HepG2 (cell line): ENCODE data around the gene AP2S1. TPM values are rescaled to one million over a fixed set of nuclear protein-coding genes. Genes with fewer than 3 reads are reported as not detected.

Experiments
- AGO1 ChIP-seq: fragments of 200-400 bp; formaldehyde crosslinking; IDR thresholded peaks from 2 replicates; pipeline ENCODE4 v1.6.1; 2017; ENCODE audit warnings: mild to moderate bottlenecking, low read depth, low read length, moderate library complexity; ENCODE audit not compliant: poor library complexity, severe bottlenecking
- AGO2 ChIP-seq: fragments of 200-400 bp; formaldehyde crosslinking; optimal IDR thresholded peaks from 2 replicates; pipeline ENCODE3; 2017; ENCODE audit warnings: mild to moderate bottlenecking, low read depth, low read length, moderate library complexity
- ARID2 ChIP-seq: sonication (generic); formaldehyde crosslinking; IDR thresholded peaks from 2 replicates; pipeline ENCODE4 v1.8.1; 2022; ENCODE audit warnings: mild to moderate bottlenecking, missing genetic modification reagents, borderline replicate concordance
- CEBPG ChIP-seq: IDR thresholded peaks from 2 replicates; pipeline ENCODE4 v1.6.1; 2016
- EHMT2 ChIP-seq: fragments of 200-600 bp; sonication (generic); IDR thresholded peaks from 2 replicates; pipeline ENCODE4 v1.7.0; 2017; ENCODE audit warnings: antibody characterized with exemption, low read depth, low read length, borderline replicate concordance
- HOXD1 ChIP-seq: sonication (generic); formaldehyde crosslinking; IDR thresholded peaks from 2 replicates; pipeline ENCODE4 v1.5.0; 2020; ENCODE audit warnings: missing genetic modification reagents
- JUND ChIP-seq: sonication (generic); formaldehyde crosslinking; IDR thresholded peaks from 2 replicates; pipeline ENCODE4 v1.8.0; 2022; ENCODE audit warnings: mild to moderate bottlenecking, missing genetic modification reagents
- MXI1 ChIP-seq: IDR thresholded peaks from 3 replicates; pipeline ENCODE4 v1.6.1; 2012; ENCODE audit warnings: low read depth, low read length, inconsistent platforms, borderline replicate concordance
- NFIB ChIP-seq: sonication (generic); formaldehyde crosslinking; IDR thresholded peaks from 2 replicates; pipeline ENCODE4 v1.9.0; 2021; ENCODE audit warnings: missing genetic modification reagents, mild to moderate bottlenecking, borderline replicate concordance
- NFIC ChIP-seq: IDR thresholded peaks from 2 replicates; pipeline ENCODE4 v1.6.1; 2012; ENCODE audit warnings: mild to moderate bottlenecking, low read length, inconsistent platforms
- NFRKB ChIP-seq: fragments of 450-650 bp; IDR thresholded peaks from 2 replicates; pipeline ENCODE4 v1.6.1; 2017
- PAF1 ChIP-seq: IDR thresholded peaks from 2 replicates; pipeline ENCODE4 v1.6.1; 2016; ENCODE audit warnings: missing genetic modification reagents, missing compliant biosample characterization
- PLRG1 ChIP-seq: fragments of 450-650 bp; conservative IDR thresholded peaks from 2 replicates; pipeline ENCODE4 v1.6.1; 2016
- PRPF4 ChIP-seq: fragments of 200-400 bp; formaldehyde crosslinking; IDR thresholded peaks from 2 replicates; pipeline ENCODE4 v1.6.1; 2016; ENCODE audit warnings: low read length, low read depth; ENCODE audit not compliant: poor library complexity, severe bottlenecking
- SMAD9 ChIP-seq: sonication (generic); formaldehyde crosslinking; IDR thresholded peaks from 2 replicates; pipeline ENCODE4 v1.5.1; 2020; ENCODE audit warnings: mild to moderate bottlenecking, missing genetic modification reagents
- SOX5 ChIP-seq: IDR thresholded peaks from 2 replicates; pipeline ENCODE4 v1.6.1; 2016; ENCODE audit warnings: borderline replicate concordance
- SRSF1 ChIP-seq: fragments of 200-400 bp; formaldehyde crosslinking; optimal IDR thresholded peaks from 2 replicates; pipeline ENCODE3; 2017; ENCODE audit warnings: mild to moderate bottlenecking, low read depth, low read length, moderate library complexity
- TGIF2 ChIP-seq: IDR thresholded peaks from 2 replicates; pipeline ENCODE4 v1.6.1; 2016; ENCODE audit warnings: control low read depth, missing compliant biosample characterization
- THAP7 ChIP-seq: sonication (generic); formaldehyde crosslinking; IDR thresholded peaks from 2 replicates; pipeline ENCODE4 v1.8.1; 2023; ENCODE audit warnings: mild to moderate bottlenecking, missing genetic modification reagents
- ZBTB10 ChIP-seq: sonication (generic); formaldehyde crosslinking; IDR thresholded peaks from 2 replicates; pipeline ENCODE4 v1.4.0; 2020; ENCODE audit warnings: missing genetic modification reagents, borderline replicate concordance
- ZBTB8A ChIP-seq: sonication (generic); formaldehyde crosslinking; IDR thresholded peaks from 2 replicates; pipeline ENCODE4 v1.4.0; 2020; ENCODE audit warnings: mild to moderate bottlenecking, low read depth, missing genetic modification reagents, borderline replicate concordance
- ZNF260 ChIP-seq: sonication (generic); formaldehyde crosslinking; IDR thresholded peaks from 2 replicates; pipeline ENCODE4 v1.4.0; 2020; ENCODE audit warnings: missing genetic modification reagents, low read depth, mild to moderate bottlenecking, borderline replicate concordance
- ZNF274 ChIP-seq: sonication (generic); formaldehyde crosslinking; IDR thresholded peaks from 2 replicates; pipeline ENCODE4 v1.5.1; 2020; ENCODE audit warnings: mild to moderate bottlenecking, missing genetic modification reagents
- ZNF619 ChIP-seq: sonication (generic); formaldehyde crosslinking; IDR thresholded peaks from 2 replicates; pipeline ENCODE4 v1.4.0; 2020; ENCODE audit warnings: mild to moderate bottlenecking, missing genetic modification reagents
- ZNF713 ChIP-seq: sonication (generic); formaldehyde crosslinking; IDR thresholded peaks from 2 replicates; pipeline ENCODE4 v1.4.0; 2020; ENCODE audit warnings: mild to moderate bottlenecking, missing genetic modification reagents
- ZNF749 ChIP-seq: sonication (generic); formaldehyde crosslinking; IDR thresholded peaks from 2 replicates; pipeline ENCODE4 v1.8.0; 2022; ENCODE audit warnings: mild to moderate bottlenecking, missing genetic modification reagents, moderate library complexity, borderline replicate concordance
- polyA plus RNA-seq, 8 experiments: library from polyadenylated mRNA; depleted of rRNA in 3 of 8; stranded (reverse) in 7 of 8; unstranded in 1 of 8; fragments of >200 nt; fragmentation: Illumina TruSeq in 4 of 8; extraction: Trizol in 4 of 8; gene quantifications; 2 replicates each; pipeline versions ENCODE4 v1.2.1 to v1.2.3, GENCODE V29; 2011 to 2016; ENCODE audit warnings: low read depth in 4 of 8, missing spikeins in 1 of 8, mixed read lengths in 1 of 8; ENCODE audit not compliant: insufficient read depth in 1 of 8
- total RNA-seq, 5 experiments: library from RNA; depleted of rRNA; stranded (reverse); fragments of >200 nt; fragmentation: Illumina TruSeq; extraction: Trizol; gene quantifications; 2 replicates each; pipeline ENCODE4 v1.2.3, GENCODE V29; 2016; ENCODE audit warnings: low read depth in 1 of 5

Gene AP2S1
- total and polyA plus RNA-seq, 2 of the 13 experiments (the other 11 are each of a cell fraction or from before 2014, with no cell fraction given) = 45.2 to 86.1 TPM

GRCh38 chr19:46788262-46788967, 62.2 kb downstream of the AP2S1 start, which contains the start of gene SLC1A5 (continued):
- no peak for TF ChIP-seq THAP7
- no peak for TF ChIP-seq NFIB (CRISPR knock-in tag)
- TF ChIP-seq NFRKB = no peak
- no peak for TF ChIP-seq AGO1
- peak; percentile 60; the same call in 1 of the 2 replicates for TF ChIP-seq SOX5
- TF ChIP-seq SMAD9 (CRISPR knock-in tag) = no peak
- TF ChIP-seq SRSF1 = peak; percentile 83
- TF ChIP-seq MXI1 = peak; percentile 97; the same call in 2 of the 3 replicates
- TF ChIP-seq EHMT2 = no peak
- TF ChIP-seq ZNF713 (CRISPR knock-in tag) = no peak
- TF ChIP-seq CEBPG (CRISPR knock-in tag) = no peak
- no peak; the same call in 1 of the 2 replicates for TF ChIP-seq ARID2 (CRISPR knock-in tag)
- TF ChIP-seq PLRG1 = no peak
- TF ChIP-seq NFIC = no peak; the same call in 1 of the 2 replicates
- TF ChIP-seq HOXD1 (CRISPR knock-in tag) = no peak
- TF ChIP-seq PAF1 (CRISPR knock-in tag) = no peak
- TF ChIP-seq PRPF4 = no peak
- no peak for TF ChIP-seq ZBTB10
- peak; percentile 74; the same call in 1 of the 2 replicates for TF ChIP-seq TGIF2 (CRISPR knock-in tag)
- TF ChIP-seq JUND = no peak
- peak; percentile 66; the same call in 1 of the 2 replicates for TF ChIP-seq ZNF274
- TF ChIP-seq ZNF260 (CRISPR knock-in tag) = no peak
- no peak for TF ChIP-seq ZBTB8A (CRISPR knock-in tag)
- peak; percentile 93 for TF ChIP-seq AGO2
- peak; percentile 84 for TF ChIP-seq ZNF749
- no peak for TF ChIP-seq ZNF619 (CRISPR knock-in tag)
